Adrenal gland (tissue), 12 donors: ENCODE measurements around the gene PRKCB. TPM values are rescaled to one million over a fixed set of nuclear protein-coding genes. Genes with fewer than 3 reads are reported as not detected.
"Not testable (repeated sequence)": the region's sequence is repeated elsewhere in the genome, so short reads cannot be mapped to it uniquely, and the experiment has no call there.

Source experiments
- DNase-seq, 7 donors: peaks; one replicate each; pipeline ENCODE4 v3.0.0-alpha.2; 2019 to 2020
- H3K27ac ChIP-seq, 5 donors: fragments of 200-600 bp; sonication (generic) in 4 of 5; 1 replicate in 3 of 5; 2 replicates in 2 of 5; pipeline versions ENCODE4 v1.5.1 to v1.8.0; 2016 to 2020; ENCODE audit warnings: mild to moderate bottlenecking in 1 of 5
- H3K27me3 ChIP-seq: fragments of 200-600 bp; 2 replicates; pipeline ENCODE4 v1.8.0; 2021
- H3K36me3 ChIP-seq, 2 donors: fragments of 200-600 bp; replicated peaks in 1 of 2; 1 replicate in 1 of 2; 2 replicates in 1 of 2; pipeline versions ENCODE4 v1.5.1 to v1.8.0; 2018 to 2022
- H3K4me1 ChIP-seq, 2 donors: fragments of 200-600 bp; replicated peaks in 1 of 2; 1 replicate in 1 of 2; 2 replicates in 1 of 2; pipeline versions ENCODE4 v1.5.1 to v1.8.0; 2018 to 2021
- H3K4me3 ChIP-seq, 4 donors: fragments of 200-600 bp; sonication (generic) in 3 of 4; one replicate each; pipeline ENCODE4 v1.5.1; 2016 to 2018
- H3K9me3 ChIP-seq, 3 donors: fragments of 200-600 bp; sonication (generic) in 1 of 3; replicated peaks in 1 of 3; 1 replicate in 2 of 3; 2 replicates in 1 of 3; pipeline versions ENCODE4 v1.5.1 to v1.8.0; 2016 to 2021
- CTCF ChIP-seq, 6 experiments: fragments of 450-650 bp in 4 of 6; fragments of 200-600 bp in 2 of 6; sonication (generic) in 1 of 6; IDR thresholded peaks; 1 replicate in 5 of 6; 2 replicates in 1 of 6; pipeline versions ENCODE4 v1.5.1 to v1.8.0; 2016 to 2021; ENCODE audit warnings: antibody characterized with exemption in 6 of 6, mild to moderate bottlenecking in 2 of 6, moderate library complexity in 1 of 6
- POLR2A ChIP-seq, 2 donors: fragments of 450-650 bp; IDR thresholded peaks; one replicate each; pipeline ENCODE4 v1.6.1; 2017; ENCODE audit warnings: antibody characterized with exemption in 2 of 2, mild to moderate bottlenecking in 2 of 2, moderate library complexity in 1 of 2
- WGBS, 4 donors: extraction: QIAGEN DNeasy Blood & Tissue Kit in 2 of 4; methylation state at CpG; one replicate each; pipeline versions ENCODE4 v1.1.5 to v1.1.7; 2013 to 2017; 5-methylcytosine and 5-hydroxymethylcytosine counted together
- intact Hi-C, 2 donors: fragments of 100-400 bp; cut with DNase I; formaldehyde crosslinking; loops; one replicate each; pipeline versions ENCODE4 v1.14.1 to v1.15.0; 2022 to 2023
- polyA plus RNA-seq, 3 donors: library from polyadenylated mRNA; stranded (reverse); fragments of 200-250 nt in 2 of 3; fragments of 350-450 nt in 1 of 3; fragmentation: Illumina TruSeq in 1 of 3; extraction: RNeasy Lipid Tissue Mini Kit (QIAGEN cat#74804) in 1 of 3; gene quantifications; one replicate each; pipeline ENCODE4 v1.2.3, GENCODE V29; 2013 to 2014
- total RNA-seq, 9 donors: library from RNA; depleted of rRNA in 4 of 9; stranded (reverse); fragments of >200 nt in 4 of 9; fragments of 120-200 nt in 1 of 9; fragmentation: NEBNext Ultra II Directional in 1 of 9; extraction: Animal tissue kit (Norgen Biotek cat#: 25700) in 1 of 9; gene quantifications; one replicate each; pipeline versions ENCODE4 v1.1.0 to v1.2.4, GENCODE V29; 2013 to 2023
- donor health status: healthy with polysubstance abuse.
- donor health status: Bipolar disorder and iron deficiency.
- donor health status: DM: yes; HTN: yes; CAD: no.
- donor health status: DM: no; HTN: no; CAD: no.
- donor health status: DM: no; HTN: no; CAD: no.
- donor health status: DM: yes; HTN: yes; CAD: no.

Gene PRKCB
- total and polyA plus RNA-seq, 12 donors = 0.54 to 8.0 (median 3.0) TPM

- no peaks in the 10 kb centered on the region for H3K4me1 ChIP-seq
- H3K36me3 ChIP-seq = no peaks in the 10 kb centered on the region
- intact Hi-C loops = no loop called here
- DNase-seq = no peak
- no peaks in the 10 kb centered on the region for H3K9me3 ChIP-seq
- 72 to 82% (median 80%) methylated on average over 2 of the region's 2 CpGs for WGBS, 4 donors
- no peak overlapping the region for H3K4me3 ChIP-seq
- no peak overlapping the region for H3K27ac ChIP-seq
- no peak for TF ChIP-seq POLR2A (IDR thresholded peaks at IDR 0.05)
- no peak for TF ChIP-seq CTCF (IDR thresholded peaks at IDR 0.05)
- no peaks in the 10 kb centered on the region for H3K27me3 ChIP-seq
Observed at GRCh38 chr16:24232936-24233335, 397.2 kb downstream of the PRKCB start.

GRCh38 chr16:24234737-24235136 lies 399.0 kb downstream of the PRKCB start:
- WGBS, 4 donors = 55 to 73% (median 64%) methylated on average over 5 of the region's 5 CpGs
- intact Hi-C loops = no loop called here

GRCh38 chr16:24235806-24236205 lies 400.0 kb downstream of the PRKCB start:
- no peak overlapping the region for H3K4me3 ChIP-seq
- no peaks in the 10 kb centered on the region for H3K27me3 ChIP-seq
- H3K36me3 ChIP-seq = no peaks in the 10 kb centered on the region
- no peak for DNase-seq
- intact Hi-C loops = no loop called here
- H3K4me1 ChIP-seq = no peaks in the 10 kb centered on the region
- WGBS, 4 donors = 49 to 62% (median 53%) methylated on average over 2 of the region's 2 CpGs
- H3K27ac ChIP-seq = no peak overlapping the region
- no peaks in the 10 kb centered on the region for H3K9me3 ChIP-seq
- no peak for TF ChIP-seq CTCF (IDR thresholded peaks at IDR 0.05)

More at GRCh38 chr16:24234737-24235136, 399.0 kb downstream of the PRKCB start:
- Histone ChIP-seq H3K4me1 (no peaks in the 10 kb centered on the region), H3K27ac (no peak overlapping the region), H3K4me3 (no peak overlapping the region), H3K9me3 (no peaks in the 10 kb centered on the region), H3K36me3 (no peaks in the 10 kb centered on the region), H3K27me3 (no peaks in the 10 kb centered on the region)
- no peak for DNase-seq
- no peak for TF ChIP-seq CTCF (IDR thresholded peaks at IDR 0.05)
- no peak for TF ChIP-seq POLR2A (IDR thresholded peaks at IDR 0.05)

- H3K36me3 ChIP-seq, H3K27ac ChIP-seq, DNase-seq, H3K4me3 ChIP-seq, H3K9me3 ChIP-seq, H3K27me3 ChIP-seq, H3K4me1 ChIP-seq, intact Hi-C loops: not testable (repeated sequence)
- WGBS, 4 donors = 52 to 60% (median 56%) methylated on average over 2 of the region's 2 CpGs
Observed at GRCh38 chr16:24238846-24239245, 403.1 kb downstream of the PRKCB start.

GRCh38 chr16:24246911-24247607 lies 411.3 kb downstream of the PRKCB start:
- no peak for DNase-seq
- Histone ChIP-seq H3K36me3 (no peaks in the 10 kb centered on the region), H3K4me3 (no peak overlapping the region), H3K27me3 (no peaks in the 10 kb centered on the region), H3K27ac (no peak overlapping the region), H3K9me3 (no peaks in the 10 kb centered on the region), H3K4me1 (no peaks in the 10 kb centered on the region)
- intact Hi-C loops = no loop called here
- no peak for TF ChIP-seq POLR2A (IDR thresholded peaks at IDR 0.05)
- no peak for TF ChIP-seq CTCF (IDR thresholded peaks at IDR 0.05)
- 55 to 77% (median 70%) methylated on average over 4 of the region's 4 CpGs for WGBS, 4 donors
